G401 (cell line): ENCODE measurements around the gene RAB3IL1. TPM values are rescaled to one million over a fixed set of nuclear protein-coding genes. Genes with fewer than 3 reads are reported as not detected.

Experiments used
- DNase-seq: peaks from one replicate; pipeline ENCODE4 v3.0.0-alpha.2; 2015; ENCODE audit warnings: low spot score
- in situ Hi-C: cut with HindIII; loops from 2 replicates; pipeline ENCODE4 v1.10.0; 2016; ENCODE audit warnings: low sequenced_read_pairs, mixed read lengths
- total RNA-seq: library from RNA; depleted of rRNA; stranded (reverse); fragments of >200 nt; shearing (Covaris generic); gene quantifications from 2 replicates; pipeline ENCODE4 v1.2.3, GENCODE V29; 2014

RAB3IL1 gene
- total RNA-seq, 1 experiment from 2014 or later = 12.4 TPM

- DNase-seq = no peak
- in situ Hi-C loops = no loop called here
These were observed 6.0 kb upstream of the RAB3IL1 start for GRCh38 chr11:61923166-61924063.

GRCh38 chr11:61922539-61922938 lies 5.2 kb upstream of the RAB3IL1 start:
- DNase-seq = no peak
- in situ Hi-C loops = no loop called here

GRCh38 chr11:61921446-61921845 lies 4.1 kb upstream of the RAB3IL1 start:
- DNase-seq = no peak
- in situ Hi-C loops = no loop called here

GRCh38 chr11:61919705-61920631 lies 2.6 kb upstream of the RAB3IL1 start:
- in situ Hi-C loops = no loop called here
- no peak for DNase-seq

- DNase-seq = no peak
- in situ Hi-C loops = no loop called here
These were observed 1.8 kb upstream of the RAB3IL1 start for GRCh38 chr11:61918938-61919704.

GRCh38 chr11:61918251-61918937 lies 1.0 kb upstream of the RAB3IL1 start:
- no peak for DNase-seq
- in situ Hi-C loops = no loop called here

- DNase-seq = no peak
These were observed 531 bp downstream of the RAB3IL1 start for GRCh38 chr11:61916737-61917333.

DNA sequence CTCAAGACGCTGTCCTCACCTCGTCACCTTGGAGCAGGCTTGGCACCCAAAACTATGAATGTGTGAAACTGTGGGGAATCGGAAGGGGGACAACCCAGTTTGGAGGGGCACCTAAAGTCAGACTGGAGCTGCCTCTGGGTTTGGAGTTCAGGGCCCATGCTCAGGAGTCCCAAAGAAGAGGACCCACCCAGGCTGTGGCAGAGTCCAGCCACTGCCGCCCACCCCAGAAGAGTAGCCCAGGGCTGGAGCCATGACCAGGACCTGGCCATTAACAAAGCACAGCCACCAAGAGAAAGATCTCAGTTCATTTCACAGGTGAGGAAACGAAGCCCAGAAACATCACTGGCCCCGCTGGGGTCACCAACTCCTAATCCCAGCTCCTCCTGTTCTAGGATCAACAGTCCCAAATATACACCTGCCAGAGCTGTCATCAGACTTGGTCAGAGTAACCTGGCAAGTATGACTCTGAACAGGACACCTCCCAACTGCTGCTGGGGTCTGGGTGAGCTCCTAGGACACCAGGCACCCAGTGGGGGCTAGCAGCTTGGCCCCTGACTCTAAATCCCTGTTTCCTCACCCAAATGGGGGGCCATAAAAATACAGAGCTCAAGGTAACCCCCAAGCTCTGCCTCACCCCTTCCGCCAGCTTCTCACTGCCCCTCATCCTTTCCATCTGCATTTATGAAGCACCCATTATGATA lies 2.7 kb downstream of the RAB3IL1 start:
- in situ Hi-C loops = no loop called here

More at GRCh38 chr11:61916737-61917333, 531 bp downstream of the RAB3IL1 start:
- in situ Hi-C loops = no loop called here

DNA sequence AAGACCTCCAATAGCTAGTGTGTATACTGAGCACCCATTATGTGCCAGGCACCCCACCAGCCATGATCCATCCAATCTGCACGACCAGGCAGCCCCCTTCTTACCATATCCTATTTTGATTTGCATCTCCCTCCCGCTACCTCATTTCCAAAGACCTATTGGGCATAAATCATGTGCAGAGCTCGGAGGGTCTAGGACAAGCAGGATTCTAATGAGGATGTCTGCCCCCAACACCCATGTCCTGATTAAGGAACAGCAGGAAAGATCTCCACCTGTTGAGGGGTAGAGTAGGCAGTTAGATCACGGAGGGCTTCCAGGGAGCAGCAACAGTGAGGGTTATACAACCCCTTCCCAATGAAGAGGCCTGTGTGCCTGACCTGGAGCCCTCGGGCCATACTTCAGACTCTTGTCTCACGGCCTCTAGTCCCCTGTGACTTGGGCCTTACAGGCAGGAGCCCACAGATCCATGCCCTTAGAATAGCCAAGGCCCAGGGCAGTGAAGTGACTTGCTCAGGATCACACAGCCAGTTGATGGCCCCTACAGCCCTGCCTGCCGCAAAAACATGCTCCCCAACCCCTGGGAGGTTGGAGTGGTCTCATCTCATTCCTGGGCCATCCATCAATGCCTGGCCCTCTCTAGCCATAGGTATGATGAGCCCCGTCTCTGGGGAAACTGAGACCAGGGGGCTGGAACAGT lies 3.5 kb downstream of the RAB3IL1 start:
- in situ Hi-C loops = no loop called here
- no peak for DNase-seq

More for the DNA sequence above, 2.7 kb downstream of the RAB3IL1 start:
- no peak for DNase-seq

DNA sequence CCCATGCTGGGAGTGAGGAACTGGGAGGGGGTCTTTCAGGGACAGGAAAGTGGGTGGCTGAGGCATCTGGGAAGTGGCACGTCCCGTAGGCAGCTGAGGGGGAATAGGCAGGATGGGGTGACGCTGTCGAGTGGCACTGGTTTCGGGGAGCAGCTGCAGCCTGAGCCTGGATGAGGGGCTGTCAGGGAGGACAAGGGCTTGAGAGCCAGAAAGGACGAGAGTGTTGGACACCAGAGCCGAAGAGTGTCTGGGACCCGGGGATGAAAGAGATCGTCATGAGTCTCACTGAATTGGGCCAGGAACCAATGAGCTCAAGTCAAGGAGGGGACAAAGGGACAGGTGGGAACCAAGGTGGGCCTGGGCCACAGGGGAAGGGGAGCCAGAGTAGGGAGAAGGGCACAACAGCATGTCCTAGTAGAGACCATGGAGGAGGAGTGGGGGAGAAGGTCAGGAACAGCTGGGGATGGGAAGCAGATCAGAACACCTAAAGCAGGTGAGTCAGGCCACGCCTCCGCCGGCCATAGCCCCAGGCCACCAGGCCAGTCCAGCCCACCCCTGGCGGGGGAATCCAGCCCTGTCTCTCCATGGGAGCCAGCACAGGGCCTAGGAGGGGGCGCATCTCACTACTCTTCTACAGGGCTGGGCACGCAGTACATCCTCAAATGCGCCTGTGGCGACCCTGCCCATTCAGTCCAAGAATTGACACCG lies 4.2 kb downstream of the RAB3IL1 start:
- DNase-seq = no peak

GRCh38 chr11:61912530-61912898 lies 4.9 kb downstream of the RAB3IL1 start:
- no peak for DNase-seq
- in situ Hi-C loops = no loop called here

More for the DNA sequence above, 4.2 kb downstream of the RAB3IL1 start:
- in situ Hi-C loops = no loop called here

DNA sequence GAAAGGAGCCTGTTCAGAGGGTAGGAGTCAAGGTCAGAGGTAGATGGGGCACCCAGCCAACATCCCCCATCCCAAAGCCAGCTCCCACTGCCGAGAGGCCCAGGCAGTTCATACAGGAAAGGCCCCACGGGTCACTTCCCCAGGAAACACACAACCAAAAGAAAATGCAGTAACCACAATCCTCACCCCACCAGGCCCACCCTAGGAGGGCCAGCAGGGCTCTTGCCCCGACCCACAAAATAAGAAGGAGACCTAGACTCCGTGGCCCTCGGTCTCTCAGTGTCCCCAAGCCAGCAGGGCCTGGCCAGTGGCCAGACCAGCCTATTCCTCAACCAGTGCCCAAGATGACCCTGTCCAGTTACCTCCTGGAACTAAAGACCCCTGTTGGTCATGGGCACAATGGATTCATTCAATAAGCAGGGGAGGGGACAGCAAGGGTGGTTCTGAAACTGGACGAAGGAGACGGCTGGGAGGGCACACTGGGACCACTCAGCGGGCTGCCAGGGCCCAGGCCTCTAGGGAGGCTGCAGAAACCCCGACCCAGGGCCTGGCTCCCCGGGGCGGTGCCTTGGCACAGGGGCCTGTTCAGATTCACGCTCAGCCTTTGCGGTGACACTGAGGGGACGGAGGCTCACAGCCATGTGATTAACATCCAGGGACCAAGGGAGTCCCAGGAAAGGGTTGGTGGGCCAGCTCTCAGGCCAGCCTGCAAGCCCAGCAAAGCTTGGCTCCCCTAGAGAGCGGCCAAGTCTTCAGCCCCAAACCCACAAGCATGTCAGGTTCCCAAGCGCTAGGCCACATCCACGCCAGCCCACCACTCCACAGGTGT lies 5.5 kb downstream of the RAB3IL1 start:
- in situ Hi-C loops = no loop called here
- DNase-seq = no peak

- in situ Hi-C loops = no loop called here
- no peak for DNase-seq
These were observed 6.2 kb downstream of the RAB3IL1 start for GRCh38 chr11:61911128-61911700.

DNA sequence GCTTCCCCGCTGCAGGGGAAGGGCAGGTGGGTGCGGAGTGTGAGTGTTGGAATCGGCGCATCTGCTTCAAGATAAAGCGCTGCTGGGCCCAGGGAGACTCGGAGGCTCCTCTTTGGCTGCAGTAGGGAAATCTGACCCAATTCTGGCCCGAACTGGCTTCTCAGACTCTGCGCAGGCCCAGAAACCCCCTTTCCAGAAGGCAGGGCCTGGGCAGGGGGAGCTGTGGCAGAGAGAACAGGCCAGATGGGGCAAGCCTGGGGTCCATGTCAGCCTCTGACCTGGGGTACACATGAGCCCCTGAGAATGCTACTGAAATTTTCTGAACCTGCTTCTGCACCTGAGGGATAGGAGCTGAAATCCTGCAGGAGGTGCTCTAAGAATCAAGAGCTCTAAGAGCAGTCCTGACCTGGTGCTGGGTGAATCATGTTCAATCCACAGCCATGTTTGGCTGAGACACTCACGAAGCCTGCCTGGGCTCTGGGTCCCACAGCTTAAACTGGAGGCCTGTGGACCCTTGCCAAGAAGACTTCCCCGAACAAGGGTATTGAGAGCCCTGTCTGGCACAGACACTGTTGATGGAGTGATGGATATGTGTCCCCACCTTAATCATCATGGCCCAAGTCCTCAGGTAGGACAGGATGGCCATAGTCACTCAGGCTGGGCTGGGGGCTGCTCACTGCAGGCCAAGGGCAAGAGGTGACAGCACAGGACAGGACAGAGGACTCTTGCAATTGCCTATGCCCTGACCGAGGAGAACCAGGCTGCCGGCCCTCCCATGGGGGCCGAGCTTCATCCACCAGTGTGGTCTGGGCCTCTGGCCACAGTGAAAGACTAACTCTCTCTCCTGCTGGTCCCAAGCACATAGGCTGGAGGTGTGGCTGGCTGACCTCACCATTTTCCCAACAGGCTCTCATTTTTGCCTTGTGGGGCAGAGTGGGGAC lies 6.9 kb downstream of the RAB3IL1 start:
- DNase-seq = no peak
- in situ Hi-C loops = no loop called here
